H9 (cell line): ENCODE results near the gene COX11. TPM values are rescaled to one million over a fixed set of nuclear protein-coding genes. Genes with fewer than 3 reads are reported as not detected.

ENCODE experiments used
- DNase-seq: peaks from one replicate; pipeline ENCODE4 v3.0.0-alpha.2; 2017
- H2AFZ ChIP-seq: one replicate; pipeline ENCODE4 v1.6.1; 2013; ENCODE audit warnings: mild to moderate bottlenecking, low read length, control low read depth, moderate library complexity
- H2AK5ac ChIP-seq: 2 replicates; pipeline ENCODE4 v1.6.1; 2013; ENCODE audit warnings: low read length, control low read depth, mixed read lengths; ENCODE audit not compliant: insufficient read length
- H2BK120ac ChIP-seq: one replicate; pipeline ENCODE4 v1.6.1; 2013; ENCODE audit warnings: low read depth, mild to moderate bottlenecking, low read length, control low read depth, inconsistent platforms; ENCODE audit not compliant: poor library complexity, severe bottlenecking
- H2BK12ac ChIP-seq: 2 replicates; pipeline ENCODE4 v1.6.1; 2013; ENCODE audit warnings: low read length, control low read depth, mixed read lengths, low read depth; ENCODE audit not compliant: insufficient read length
- H2BK15ac ChIP-seq: 2 replicates; pipeline ENCODE4 v1.6.1; 2013; ENCODE audit warnings: low read depth, low read length, control low read depth
- H2BK20ac ChIP-seq: one replicate; pipeline ENCODE4 v1.6.1; 2013; ENCODE audit warnings: low read depth, mild to moderate bottlenecking, low read length, control low read depth, inconsistent platforms; ENCODE audit not compliant: poor library complexity, severe bottlenecking
- H2BK5ac ChIP-seq: 2 replicates; pipeline ENCODE4 v1.6.1; 2013; ENCODE audit warnings: low read length, control low read depth, mixed read lengths; ENCODE audit not compliant: insufficient read length
- H3K14ac ChIP-seq: 2 replicates; pipeline ENCODE4 v1.6.1; 2013; ENCODE audit warnings: low read length, control low read depth; ENCODE audit not compliant: insufficient read depth
- H3K18ac ChIP-seq: 2 replicates; pipeline ENCODE4 v1.6.1; 2013; ENCODE audit warnings: low read depth, mild to moderate bottlenecking, mixed read lengths, low read length, control low read depth; ENCODE audit not compliant: insufficient read length
- H3K23ac ChIP-seq: 2 replicates; pipeline ENCODE4 v1.6.1; 2013; ENCODE audit warnings: low read length, control low read depth, mixed read lengths, low read depth; ENCODE audit not compliant: insufficient read length
- H3K23me2 ChIP-seq: 2 replicates; pipeline ENCODE4 v1.6.1; 2013; ENCODE audit warnings: low read depth, mild to moderate bottlenecking, mixed read lengths, low read length, control low read depth; ENCODE audit not compliant: insufficient read length, poor library complexity, severe bottlenecking
- H3K27ac ChIP-seq: 2 replicates; pipeline ENCODE4 v1.5.1; 2013; ENCODE audit warnings: low read length, control low read depth, mixed read lengths, low read depth; ENCODE audit not compliant: insufficient read length
- H3K27me3 ChIP-seq: 2 replicates; pipeline ENCODE4 v1.6.1; 2013; ENCODE audit warnings: low read length, control low read depth, inconsistent platforms; ENCODE audit not compliant: insufficient read depth
- H3K4ac ChIP-seq: 2 replicates; pipeline ENCODE4 v1.6.1; 2013; ENCODE audit warnings: low read depth, mild to moderate bottlenecking, control low read depth, inconsistent platforms, low read length, moderate library complexity
- H3K4me1 ChIP-seq: 2 replicates; pipeline ENCODE4 v1.6.1; 2013; ENCODE audit warnings: low read length, control low read depth, inconsistent platforms; ENCODE audit not compliant: insufficient read depth
- H3K4me2 ChIP-seq: 2 replicates; pipeline ENCODE4 v1.6.1; 2013; ENCODE audit warnings: low read length, control low read depth, mixed read lengths; ENCODE audit not compliant: insufficient read length, insufficient read depth
- H3K56ac ChIP-seq: 2 replicates; pipeline ENCODE4 v1.6.1; 2013; ENCODE audit warnings: low read depth, mild to moderate bottlenecking, mixed read lengths, low read length, control low read depth; ENCODE audit not compliant: insufficient read length
- H3K79me1 ChIP-seq: 2 replicates; pipeline ENCODE4 v1.6.1; 2013; ENCODE audit warnings: low read depth, mild to moderate bottlenecking, moderate library complexity, low read length, control low read depth, inconsistent platforms; ENCODE audit not compliant: insufficient read depth, poor library complexity, severe bottlenecking
- H3K79me2 ChIP-seq: 2 replicates; pipeline ENCODE4 v1.6.1; 2013; ENCODE audit warnings: low read length, control low read depth, inconsistent platforms; ENCODE audit not compliant: insufficient read depth
- H3K9ac ChIP-seq: 2 replicates; pipeline ENCODE4 v1.6.1; 2013; ENCODE audit warnings: low read length, control low read depth, mixed read lengths; ENCODE audit not compliant: insufficient read length; ENCODE audit errors: extremely low read depth
- H3K9me3 ChIP-seq: one replicate; pipeline ENCODE4 v1.6.1; 2013; ENCODE audit warnings: low read depth, low read length, inconsistent platforms; ENCODE audit not compliant: control insufficient read depth
- H3T11ph ChIP-seq: one replicate; pipeline ENCODE4 v1.6.1; 2013; ENCODE audit warnings: mild to moderate bottlenecking, low read length, control low read depth, inconsistent platforms
- H4K20me1 ChIP-seq: one replicate; pipeline ENCODE4 v1.6.1; 2013; ENCODE audit not compliant: control insufficient read depth, insufficient read length, insufficient read depth
- H4K5ac ChIP-seq: 2 replicates; pipeline ENCODE4 v1.6.1; 2013; ENCODE audit warnings: low read depth, mild to moderate bottlenecking, mixed read lengths, low read length, control low read depth; ENCODE audit not compliant: insufficient read length
- H4K8ac ChIP-seq: replicated peaks from 2 replicates; pipeline ENCODE4 v1.6.1; 2013; ENCODE audit warnings: low read length, control low read depth, mixed read lengths, low read depth; ENCODE audit not compliant: insufficient read length
- H4K91ac ChIP-seq: 2 replicates; pipeline ENCODE4 v1.6.1; 2013; ENCODE audit warnings: low read depth, mild to moderate bottlenecking, moderate library complexity, mixed read lengths, low read length, control low read depth; ENCODE audit not compliant: insufficient read length
- H3K27ac Mint-ChIP-seq, 3 experiments: 2 replicates in 2 of 3; 3 replicates in 1 of 3; pipeline ENCODE4 v1.8.0; 2020 to 2021; ENCODE audit warnings: mixed read lengths in 3 of 3, mild to moderate bottlenecking in 1 of 3, moderate library complexity in 1 of 3
- H3K27me3 Mint-ChIP-seq: 2 replicates; pipeline ENCODE4 v1.8.0; 2021; ENCODE audit warnings: low read depth, mild to moderate bottlenecking, moderate library complexity, mixed read lengths
- H3K36me3 Mint-ChIP-seq, 3 experiments: 2 replicates in 2 of 3; 3 replicates in 1 of 3; pipeline ENCODE4 v1.8.0; 2020 to 2021; ENCODE audit warnings: low read depth in 3 of 3, mixed read lengths in 3 of 3; ENCODE audit not compliant: insufficient read depth in 1 of 3
- H3K4me1 Mint-ChIP-seq, 2 experiments: 2 replicates each; pipeline ENCODE4 v1.8.0; 2020; ENCODE audit warnings: mixed read lengths in 2 of 2
- H3K4me3 Mint-ChIP-seq, 2 experiments: 2 replicates in 1 of 2; 3 replicates in 1 of 2; pipeline ENCODE4 v1.8.0; 2020 to 2021; ENCODE audit warnings: mild to moderate bottlenecking in 2 of 2, mixed read lengths in 2 of 2, moderate library complexity in 1 of 2
- H3K9me3 Mint-ChIP-seq, 2 experiments: 2 replicates in 1 of 2; 3 replicates in 1 of 2; pipeline ENCODE4 v1.8.0; 2020; ENCODE audit warnings: mild to moderate bottlenecking in 2 of 2, mixed read lengths in 2 of 2, moderate library complexity in 1 of 2
- WGBS: extraction: QIAGEN DNeasy Blood & Tissue Kit; methylation state at CpG from one replicate; pipeline ENCODE4 v1.1.7; 2013; ENCODE audit warnings: missing lambda C conversion rate, low lambda C conversion rate, mixed read lengths; ENCODE audit not compliant: insufficient read length; ENCODE audit errors: extremely low coverage; 5-methylcytosine and 5-hydroxymethylcytosine counted together
- total RNA-seq: library from RNA; stranded (reverse); gene quantifications from 2 replicates; pipeline ENCODE4 v1.2.1, GENCODE V29; 2021
- TF ChIP-seq, protein P1 (sequence below): fragments of 200-600 bp; sonication (generic); conservative IDR thresholded peaks from 3 replicates; pipeline ENCODE4 v1.8.0; 2021; ENCODE audit warnings: antibody characterized with exemption, mild to moderate bottlenecking

COX11 gene
- total RNA-seq, 1 experiment from 2014 or later: 76.1 TPM

GRCh38 chr17:54937426-54937825 is 31.0 kb downstream of the COX11 start:
- Histone ChIP-seq H3K4me1 (no peaks in the 10 kb centered on the region), H2BK5ac (no peak overlapping the region), H3K18ac (no peak overlapping the region), H3K56ac (no peak overlapping the region), H2BK20ac (no peak overlapping the region), H2BK12ac (no peak overlapping the region), H2AK5ac (no peak overlapping the region), H3K9me3 (no peaks in the 10 kb centered on the region), H3K27me3 (no peaks in the 10 kb centered on the region), H4K8ac (no peak overlapping the region), H2BK120ac (no peak overlapping the region), H3K9ac (no peak overlapping the region), H3K79me2 (no peaks in the 10 kb centered on the region), H2AFZ (no peak overlapping the region), H3K4me2 (no peak overlapping the region), H3K23ac (no peak overlapping the region), H3K14ac (no peak overlapping the region), H2BK15ac (no peak overlapping the region), H4K20me1 (no peaks in the 10 kb centered on the region), H3K4ac (no peak overlapping the region), H3T11ph (no peak overlapping the region), H4K5ac (no peak overlapping the region), H3K79me1 (no peaks in the 10 kb centered on the region), H4K91ac (no peak overlapping the region), H3K23me2 (no peaks in the 10 kb centered on the region), H3K27ac (no peak overlapping the region)
- Mint-ChIP-seq H3K4me1 (no peaks in the 10 kb centered on the region), H3K9me3 (no peaks in the 10 kb centered on the region), H3K27me3 (no peaks in the 10 kb centered on the region), H3K36me3 (peaks cover 42 to 80% (median 75%) of the 10 kb centered on the region in 3 experiments), H3K4me3 (no peak overlapping the region), H3K27ac (no peak overlapping the region)
- no CpG with 5 or more reads among the region's 1 CpG for WGBS
- TF ChIP-seq, protein P1, sequence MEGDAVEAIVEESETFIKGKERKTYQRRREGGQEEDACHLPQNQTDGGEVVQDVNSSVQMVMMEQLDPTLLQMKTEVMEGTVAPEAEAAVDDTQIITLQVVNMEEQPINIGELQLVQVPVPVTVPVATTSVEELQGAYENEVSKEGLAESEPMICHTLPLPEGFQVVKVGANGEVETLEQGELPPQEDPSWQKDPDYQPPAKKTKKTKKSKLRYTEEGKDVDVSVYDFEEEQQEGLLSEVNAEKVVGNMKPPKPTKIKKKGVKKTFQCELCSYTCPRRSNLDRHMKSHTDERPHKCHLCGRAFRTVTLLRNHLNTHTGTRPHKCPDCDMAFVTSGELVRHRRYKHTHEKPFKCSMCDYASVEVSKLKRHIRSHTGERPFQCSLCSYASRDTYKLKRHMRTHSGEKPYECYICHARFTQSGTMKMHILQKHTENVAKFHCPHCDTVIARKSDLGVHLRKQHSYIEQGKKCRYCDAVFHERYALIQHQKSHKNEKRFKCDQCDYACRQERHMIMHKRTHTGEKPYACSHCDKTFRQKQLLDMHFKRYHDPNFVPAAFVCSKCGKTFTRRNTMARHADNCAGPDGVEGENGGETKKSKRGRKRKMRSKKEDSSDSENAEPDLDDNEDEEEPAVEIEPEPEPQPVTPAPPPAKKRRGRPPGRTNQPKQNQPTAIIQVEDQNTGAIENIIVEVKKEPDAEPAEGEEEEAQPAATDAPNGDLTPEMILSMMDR: no peak
- DNase-seq: no peak
